Smooth muscle cell (in vitro differentiated cells): ENCODE results near the gene MYO1F. TPM values are rescaled to one million over a fixed set of nuclear protein-coding genes. Genes with fewer than 3 reads are reported as not detected.

Source experiments
- DNase-seq: peaks from one replicate; lab custom pipeline; 2025; ENCODE audit not compliant: unreplicated experiment; lab: John Stamatoyannopoulos, UW
- H2AFZ ChIP-seq: fragments of 200-600 bp; sonication (generic); 2 replicates; pipeline ENCODE4 v1.6.0; 2016; ENCODE audit warnings: antibody characterized with exemption, low read depth, mild to moderate bottlenecking
- H3F3A ChIP-seq: fragments of 200-600 bp; sonication (generic); 2 replicates; pipeline ENCODE4 v1.6.0; 2017; ENCODE audit warnings: antibody characterized with exemption, low read depth
- H3K27ac ChIP-seq: fragments of 200-600 bp; sonication (generic); 2 replicates; pipeline ENCODE4 v1.5.1; 2016; ENCODE audit warnings: low read depth, mild to moderate bottlenecking
- H3K27me3 ChIP-seq: fragments of 200-600 bp; sonication (generic); 2 replicates; pipeline ENCODE4 v1.6.1; 2016; ENCODE audit warnings: low read depth, mild to moderate bottlenecking
- H3K36me3 ChIP-seq: fragments of 200-600 bp; sonication (generic); 2 replicates; pipeline ENCODE4 v1.5.1; 2016; ENCODE audit warnings: low read depth
- H3K4me1 ChIP-seq: fragments of 200-600 bp; sonication (generic); 2 replicates; pipeline ENCODE4 v1.5.1; 2016; ENCODE audit warnings: low read depth
- H3K4me2 ChIP-seq: fragments of 200-600 bp; sonication (generic); 2 replicates; pipeline ENCODE4 v1.6.0; 2016; ENCODE audit warnings: mild to moderate bottlenecking
- H3K4me3 ChIP-seq: fragments of 200-600 bp; sonication (generic); 2 replicates; pipeline ENCODE4 v1.5.1; 2016; ENCODE audit warnings: mild to moderate bottlenecking
- H3K79me2 ChIP-seq: fragments of 200-600 bp; sonication (generic); 2 replicates; pipeline ENCODE4 v1.6.0; 2016; ENCODE audit warnings: low read depth, mild to moderate bottlenecking
- H3K9ac ChIP-seq: fragments of 200-600 bp; sonication (generic); 2 replicates; pipeline ENCODE4 v1.6.0; 2016; ENCODE audit warnings: low read depth
- H3K9me3 ChIP-seq: fragments of 200-600 bp; sonication (generic); replicated peaks from 2 replicates; pipeline ENCODE4 v1.5.1; 2016; ENCODE audit warnings: low read depth
- H4K20me1 ChIP-seq: fragments of 200-600 bp; sonication (generic); 2 replicates; pipeline ENCODE4 v1.6.0; 2016; ENCODE audit warnings: low read depth
- WGBS: methylation state at CpG from one replicate; pipeline ENCODE4 v1.1.7; 2016; ENCODE audit warnings: low lambda C conversion rate; 5-methylcytosine and 5-hydroxymethylcytosine counted together
- polyA plus RNA-seq: library from polyadenylated mRNA; unstranded; fragments of >200 nt; fragmentation: Nextera tagmentation; extraction: Ambion mirVana; gene quantifications from 2 replicates; pipeline ENCODE4 v1.2.1, GENCODE V29; 2016
- total RNA-seq: library from RNA; depleted of rRNA; stranded (reverse); fragments of >200 nt; gene quantifications from 2 replicates; pipeline ENCODE4 v1.2.3, GENCODE V29; 2014
- TF ChIP-seq, protein P1 (sequence below): fragments of 200-600 bp; sonication (generic); IDR thresholded peaks from 2 replicates; pipeline ENCODE4 v1.5.1; 2017; ENCODE audit warnings: borderline replicate concordance, mild to moderate bottlenecking, antibody characterized with exemption; ENCODE audit not compliant: insufficient read depth, poor library complexity, severe bottlenecking

Gene MYO1F
- total and polyA plus RNA-seq, 2 experiments from 2014 or later, result 1.4 TPM; not detected in 1

- TF ChIP-seq, protein P1, sequence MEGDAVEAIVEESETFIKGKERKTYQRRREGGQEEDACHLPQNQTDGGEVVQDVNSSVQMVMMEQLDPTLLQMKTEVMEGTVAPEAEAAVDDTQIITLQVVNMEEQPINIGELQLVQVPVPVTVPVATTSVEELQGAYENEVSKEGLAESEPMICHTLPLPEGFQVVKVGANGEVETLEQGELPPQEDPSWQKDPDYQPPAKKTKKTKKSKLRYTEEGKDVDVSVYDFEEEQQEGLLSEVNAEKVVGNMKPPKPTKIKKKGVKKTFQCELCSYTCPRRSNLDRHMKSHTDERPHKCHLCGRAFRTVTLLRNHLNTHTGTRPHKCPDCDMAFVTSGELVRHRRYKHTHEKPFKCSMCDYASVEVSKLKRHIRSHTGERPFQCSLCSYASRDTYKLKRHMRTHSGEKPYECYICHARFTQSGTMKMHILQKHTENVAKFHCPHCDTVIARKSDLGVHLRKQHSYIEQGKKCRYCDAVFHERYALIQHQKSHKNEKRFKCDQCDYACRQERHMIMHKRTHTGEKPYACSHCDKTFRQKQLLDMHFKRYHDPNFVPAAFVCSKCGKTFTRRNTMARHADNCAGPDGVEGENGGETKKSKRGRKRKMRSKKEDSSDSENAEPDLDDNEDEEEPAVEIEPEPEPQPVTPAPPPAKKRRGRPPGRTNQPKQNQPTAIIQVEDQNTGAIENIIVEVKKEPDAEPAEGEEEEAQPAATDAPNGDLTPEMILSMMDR, result no peak
- H3K9ac ChIP-seq, result no peak overlapping the region
- no peaks in the 10 kb centered on the region for H3K9me3 ChIP-seq
- peaks cover under 1% of the 10 kb centered on the region for H3F3A ChIP-seq
- H3K79me2 ChIP-seq, result peaks cover 50% of the 10 kb centered on the region
- H3K4me1 ChIP-seq, result peaks cover 13% of the 10 kb centered on the region
- no peak overlapping the region for H2AFZ ChIP-seq
- no peaks in the 10 kb centered on the region for H3K36me3 ChIP-seq
- H3K27ac ChIP-seq, result no peak overlapping the region
- 95% methylated on average over 8 of the region's 8 CpGs for WGBS
- H3K4me2 ChIP-seq, result no peak overlapping the region
- H3K27me3 ChIP-seq, result no peaks in the 10 kb centered on the region
- peaks cover 100% of the 10 kb centered on the region for H4K20me1 ChIP-seq
- H3K4me3 ChIP-seq, result no peak overlapping the region
- no peak for DNase-seq
Measured at GRCh38 chr19:8483165-8483564, 94.1 kb downstream of the MYO1F start.

DNA sequence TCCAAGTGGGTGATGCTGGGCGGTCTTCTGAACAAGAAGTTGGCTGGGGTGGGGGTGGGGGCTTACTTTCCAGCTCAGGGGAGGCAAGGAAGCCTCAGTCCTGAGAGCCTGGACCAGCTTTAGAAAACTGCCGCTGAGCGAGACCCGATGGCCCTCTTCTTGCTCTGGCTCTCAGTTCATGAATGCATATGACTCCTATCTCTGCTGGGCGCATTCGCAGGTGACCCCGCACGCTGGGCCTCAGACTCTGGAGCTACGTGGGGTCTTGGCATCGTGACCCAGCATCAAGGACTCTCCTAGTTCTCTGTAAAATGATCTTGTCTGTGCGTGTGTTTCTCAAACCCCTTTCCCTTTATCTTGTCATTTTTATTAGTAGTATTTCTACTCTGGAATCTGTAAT is 94.5 kb downstream of the MYO1F start:
- WGBS, result 94% methylated on average over 11 of the region's 11 CpGs

DNA sequence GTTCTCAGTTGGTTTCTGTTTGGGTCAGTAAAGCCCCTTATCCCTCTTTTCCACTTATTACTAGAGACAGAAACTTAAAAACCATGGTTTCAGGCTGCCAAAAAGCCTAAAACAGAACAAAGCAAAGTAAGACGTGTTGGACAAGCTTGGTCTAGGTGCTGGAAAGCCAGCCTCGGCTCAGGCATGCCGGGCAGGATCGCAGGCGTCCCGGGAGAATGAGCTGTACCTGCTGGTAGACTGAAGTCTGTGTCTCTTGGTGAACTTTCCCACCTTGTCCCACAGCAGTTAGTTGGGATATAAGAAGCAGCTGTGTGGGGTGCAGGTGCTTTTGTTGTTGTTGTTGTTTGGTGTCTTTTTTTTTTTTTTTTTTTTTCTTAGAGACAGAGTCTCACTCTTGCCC is 95.6 kb downstream of the MYO1F start:
- peaks cover 7% of the 10 kb centered on the region for H3F3A ChIP-seq
- H2AFZ ChIP-seq, result no peak overlapping the region
- peaks cover 66% of the 10 kb centered on the region for H3K79me2 ChIP-seq
- no peak overlapping the region for H3K4me2 ChIP-seq
- no peak overlapping the region for H3K9ac ChIP-seq
- H3K9me3 ChIP-seq, result no peaks in the 10 kb centered on the region
- WGBS, result 94% methylated on average over 6 of the region's 6 CpGs
- no peak overlapping the region for H3K4me3 ChIP-seq
- peaks cover 100% of the 10 kb centered on the region for H4K20me1 ChIP-seq
- H3K4me1 ChIP-seq, result no peaks in the 10 kb centered on the region
- no peaks in the 10 kb centered on the region for H3K27me3 ChIP-seq
- no peak for DNase-seq
- no peak overlapping the region for H3K27ac ChIP-seq
- TF ChIP-seq, protein P1, result no peak
- H3K36me3 ChIP-seq, result no peaks in the 10 kb centered on the region

More for the DNA sequence above, 94.5 kb downstream of the MYO1F start:
- Histone ChIP-seq H3K79me2 (peaks cover 55% of the 10 kb centered on the region), H3K27me3 (no peaks in the 10 kb centered on the region), H3K9ac (no peak overlapping the region), H4K20me1 (peaks cover 100% of the 10 kb centered on the region), H3K4me3 (no peak overlapping the region), H3K4me1 (peaks cover 8% of the 10 kb centered on the region), H3K27ac (no peak overlapping the region), H3K4me2 (no peak overlapping the region), H3K36me3 (no peaks in the 10 kb centered on the region), H2AFZ (no peak overlapping the region), H3K9me3 (no peaks in the 10 kb centered on the region), H3F3A (peaks cover 5% of the 10 kb centered on the region)
- no peak for DNase-seq
- TF ChIP-seq, protein P1, result no peak

GRCh38 chr19:8481201-8481600 is 96.0 kb downstream of the MYO1F start:
- H3K4me1 ChIP-seq, result no peaks in the 10 kb centered on the region
- WGBS, result 90% methylated on average over 11 of the region's 11 CpGs
- no peak overlapping the region for H3K4me2 ChIP-seq
- peaks cover 100% of the 10 kb centered on the region for H4K20me1 ChIP-seq
- DNase-seq, result no peak
- no peak overlapping the region for H3K4me3 ChIP-seq
- H3K27ac ChIP-seq, result no peak overlapping the region
- no peaks in the 10 kb centered on the region for H3K36me3 ChIP-seq
- TF ChIP-seq, protein P1, result no peak
- no peaks in the 10 kb centered on the region for H3K9me3 ChIP-seq
- peaks cover 70% of the 10 kb centered on the region for H3K79me2 ChIP-seq
- no peak overlapping the region for H2AFZ ChIP-seq
- H3F3A ChIP-seq, result peaks cover 7% of the 10 kb centered on the region
- H3K9ac ChIP-seq, result no peak overlapping the region
- no peaks in the 10 kb centered on the region for H3K27me3 ChIP-seq
